CD4-positive, alpha-beta T cell (primary cell): ENCODE data around the gene DSG3. TPM values are rescaled to one million over a fixed set of nuclear protein-coding genes. Genes with fewer than 3 reads are reported as not detected.

Source experiments
- ATAC-seq: fragments of 200-7000 bp; cut with Tn5 transposase; one replicate; pipeline ENCODE4 v1.10.0; 2022; ENCODE audit warnings: mild to moderate bottlenecking; ENCODE audit not compliant: poor library complexity
- CTCF ChIA-PET: fragments of 350-600 bp; sonication (Branson Sonifier 250); formaldehyde crosslinking; loops from one replicate; lab custom pipeline; 2021; ENCODE audit warnings: antibody characterized with exemption, inconsistent platforms; lab: Charles Lee
- POLR2A ChIA-PET: fragments of 350-600 bp; sonication (Branson Sonifier 250); formaldehyde crosslinking; loops from one replicate; lab custom pipeline; 2021; ENCODE audit warnings: antibody characterized with exemption, inconsistent platforms; lab: Charles Lee
- DNase-seq, 14 experiments: peaks; one replicate each; pipeline ENCODE4 v3.0.0-alpha.2; 2013 to 2020; ENCODE audit warnings: mixed read lengths in 2 of 14
- H3K27ac ChIP-seq, 2 donors: one replicate each; pipeline versions ENCODE4 v1.5.1 to v1.7.0; 2013; ENCODE audit warnings: low read length in 2 of 2, low read depth in 1 of 2, mild to moderate bottlenecking in 1 of 2
- H3K27me3 ChIP-seq, 2 experiments: 1 replicate in 1 of 2; 2 replicates in 1 of 2; pipeline versions ENCODE4 v1.6.1 to v1.7.0; 2013; ENCODE audit warnings: low read length in 2 of 2, control low read depth in 1 of 2, mild to moderate bottlenecking in 1 of 2, moderate library complexity in 1 of 2; ENCODE audit not compliant: insufficient read depth in 2 of 2, control insufficient read depth in 1 of 2
- H3K36me3 ChIP-seq: one replicate; pipeline ENCODE4 v1.6.1; 2013; ENCODE audit warnings: low read length, control low read depth; ENCODE audit not compliant: insufficient read depth
- H3K4me1 ChIP-seq: one replicate; pipeline ENCODE4 v1.6.1; 2013; ENCODE audit warnings: low read length, control low read depth; ENCODE audit not compliant: insufficient read depth
- H3K4me3 ChIP-seq: one replicate; pipeline ENCODE4 v1.5.1; 2013; ENCODE audit warnings: mild to moderate bottlenecking, low read length, moderate library complexity
- H3K9me3 ChIP-seq, 2 experiments: 1 replicate in 1 of 2; 2 replicates in 1 of 2; pipeline versions ENCODE4 v1.6.1 to v1.7.0; 2013; ENCODE audit warnings: low read length in 2 of 2, mild to moderate bottlenecking in 2 of 2, control low read depth in 1 of 2, moderate library complexity in 1 of 2; ENCODE audit not compliant: control insufficient read depth in 1 of 2, insufficient read depth in 1 of 2
- H3K27ac Mint-ChIP-seq: one replicate; pipeline ENCODE4 v1.8.0; 2020; ENCODE audit warnings: mixed read lengths
- H3K27me3 Mint-ChIP-seq: one replicate; pipeline ENCODE4 v1.8.0; 2021; ENCODE audit warnings: mixed read lengths
- H3K36me3 Mint-ChIP-seq: one replicate; pipeline ENCODE4 v1.8.0; 2021; ENCODE audit warnings: low read depth, mixed read lengths
- H3K4me1 Mint-ChIP-seq: one replicate; pipeline ENCODE4 v1.8.0; 2021; ENCODE audit warnings: low read depth, mixed read lengths
- H3K4me3 Mint-ChIP-seq: one replicate; pipeline ENCODE4 v1.8.0; 2020; ENCODE audit warnings: mild to moderate bottlenecking, mixed read lengths
- H3K9me3 Mint-ChIP-seq: one replicate; pipeline ENCODE4 v1.8.0; 2020; ENCODE audit warnings: mixed read lengths
- intact Hi-C, 2 experiments: fragments of 100-400 bp; cut with DNase I in 1 of 2; cut with micrococcal nuclease in 1 of 2; formaldehyde crosslinking; loops; one replicate each; pipeline versions ENCODE4 v1.15.1 to v1.9.0; 2023 to 2025; cut with DNase I, micrococcal nuclease
- total RNA-seq, 174 experiments: library from RNA in 2 of 174; stranded (reverse) in 2 of 174; gene quantifications; one replicate each; pipeline ENCODE4 v1.2.3 and lab custom pipeline; 2021 to 2026
- TF ChIP-seq, protein P1 (sequence below): fragments of 200-600 bp; IDR thresholded peaks from one replicate; pipeline ENCODE4 v1.8.0; 2022; ENCODE audit warnings: antibody characterized with exemption, mild to moderate bottlenecking

The DSG3 gene
- total RNA-seq, 2 experiments from 2014 or later = not detected

DNA sequence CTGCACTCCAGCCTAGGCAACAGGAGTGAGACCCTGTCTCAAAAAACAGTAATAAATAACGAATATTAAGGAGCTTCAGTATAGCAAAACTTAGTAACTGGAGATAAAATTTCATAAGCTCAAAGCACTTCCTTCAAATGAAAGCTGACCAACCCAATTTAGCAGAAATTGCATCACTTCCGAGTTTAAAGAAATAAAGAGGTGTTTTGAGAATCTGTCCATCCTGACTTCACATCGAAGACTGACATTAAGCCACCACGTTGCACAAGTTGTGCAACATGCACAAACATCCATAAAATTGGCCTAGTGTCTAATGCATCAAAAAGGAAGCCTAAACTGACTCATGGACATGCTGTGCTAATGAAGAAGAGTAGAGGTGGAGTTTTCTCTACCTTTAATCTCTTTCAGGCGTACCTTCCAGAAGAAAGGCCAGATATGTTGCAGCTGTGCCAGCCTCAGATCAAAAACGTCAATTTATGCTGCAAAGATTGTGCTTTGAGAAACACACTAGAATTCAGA, 7.7 kb upstream of the DSG3 start:
- ATAC-seq = no peak
- Mint-ChIP-seq H3K9me3 (peaks cover 3% of the 10 kb centered on the region), H3K27me3 (no peaks in the 10 kb centered on the region), H3K4me3 (no peak overlapping the region), H3K36me3 (no peaks in the 10 kb centered on the region), H3K4me1 (no peaks in the 10 kb centered on the region), H3K27ac (no peak overlapping the region)
- H3K9me3 ChIP-seq = no peaks in the 10 kb centered on the region
- no peak overlapping the region for H3K4me3 ChIP-seq
- intact Hi-C loops = no loop called here
- H3K27ac ChIP-seq = no peak overlapping the region
- TF ChIP-seq, protein P1, sequence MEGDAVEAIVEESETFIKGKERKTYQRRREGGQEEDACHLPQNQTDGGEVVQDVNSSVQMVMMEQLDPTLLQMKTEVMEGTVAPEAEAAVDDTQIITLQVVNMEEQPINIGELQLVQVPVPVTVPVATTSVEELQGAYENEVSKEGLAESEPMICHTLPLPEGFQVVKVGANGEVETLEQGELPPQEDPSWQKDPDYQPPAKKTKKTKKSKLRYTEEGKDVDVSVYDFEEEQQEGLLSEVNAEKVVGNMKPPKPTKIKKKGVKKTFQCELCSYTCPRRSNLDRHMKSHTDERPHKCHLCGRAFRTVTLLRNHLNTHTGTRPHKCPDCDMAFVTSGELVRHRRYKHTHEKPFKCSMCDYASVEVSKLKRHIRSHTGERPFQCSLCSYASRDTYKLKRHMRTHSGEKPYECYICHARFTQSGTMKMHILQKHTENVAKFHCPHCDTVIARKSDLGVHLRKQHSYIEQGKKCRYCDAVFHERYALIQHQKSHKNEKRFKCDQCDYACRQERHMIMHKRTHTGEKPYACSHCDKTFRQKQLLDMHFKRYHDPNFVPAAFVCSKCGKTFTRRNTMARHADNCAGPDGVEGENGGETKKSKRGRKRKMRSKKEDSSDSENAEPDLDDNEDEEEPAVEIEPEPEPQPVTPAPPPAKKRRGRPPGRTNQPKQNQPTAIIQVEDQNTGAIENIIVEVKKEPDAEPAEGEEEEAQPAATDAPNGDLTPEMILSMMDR = no peak
- H3K36me3 ChIP-seq = no peaks in the 10 kb centered on the region
- POLR2A ChIA-PET = no interaction called here
- no peak for DNase-seq
- CTCF ChIA-PET = no interaction called here
- no peaks in the 10 kb centered on the region for H3K4me1 ChIP-seq
- H3K27me3 ChIP-seq = no peaks in the 10 kb centered on the region

- TF ChIP-seq, protein P1 = no peak
- ChIA-PET CTCF (no interaction called here), POLR2A (no interaction called here)
- no peaks in the 10 kb centered on the region for H3K27me3 ChIP-seq
- H3K4me3 ChIP-seq = no peak overlapping the region
- no peaks in the 10 kb centered on the region for H3K9me3 ChIP-seq
- Mint-ChIP-seq H3K4me3 (no peak overlapping the region), H3K27ac (no peak overlapping the region), H3K4me1 (no peaks in the 10 kb centered on the region), H3K36me3 (no peaks in the 10 kb centered on the region), H3K9me3 (peaks cover 3% of the 10 kb centered on the region), H3K27me3 (no peaks in the 10 kb centered on the region)
- ATAC-seq = no peak
- H3K36me3 ChIP-seq = no peaks in the 10 kb centered on the region
- no peak overlapping the region for H3K27ac ChIP-seq
- no peaks in the 10 kb centered on the region for H3K4me1 ChIP-seq
- no peak for DNase-seq
- intact Hi-C loops = no loop called here
Observed at GRCh38 chr18:31440787-31441186, 6.8 kb upstream of the DSG3 start.

DNA sequence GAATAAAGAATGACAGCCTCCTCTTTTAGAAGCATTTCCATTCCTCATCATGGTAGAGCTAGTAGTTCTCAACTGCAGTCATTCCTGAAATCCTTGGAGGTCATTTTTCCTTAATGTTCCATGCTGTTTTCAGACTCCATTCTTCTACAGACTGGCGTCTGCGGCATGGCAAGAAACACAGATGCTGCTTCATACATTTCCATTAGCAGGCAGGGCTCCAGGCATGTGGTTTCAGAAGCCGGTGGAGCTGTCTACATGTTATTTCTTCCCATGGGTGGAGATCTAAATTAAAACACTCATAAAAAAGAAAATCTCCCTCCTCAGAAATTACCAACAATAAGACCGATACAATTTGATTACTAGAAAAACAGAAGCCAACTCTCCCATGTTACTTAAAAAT, 6.0 kb upstream of the DSG3 start:
- intact Hi-C loops = no loop called here
- no peaks in the 10 kb centered on the region for H3K4me1 Mint-ChIP-seq
- H3K27ac Mint-ChIP-seq = no peak overlapping the region
- ATAC-seq = no peak
- H3K36me3 Mint-ChIP-seq = no peaks in the 10 kb centered on the region
- no peak overlapping the region for H3K4me3 ChIP-seq
- no peaks in the 10 kb centered on the region for H3K4me1 ChIP-seq
- no peak overlapping the region for H3K27ac ChIP-seq
- no peak overlapping the region for H3K4me3 Mint-ChIP-seq
- H3K9me3 ChIP-seq = peaks cover 0 to 4% of the 10 kb centered on the region in 2 experiments
- H3K9me3 Mint-ChIP-seq = peaks cover 3% of the 10 kb centered on the region
- CTCF ChIA-PET = no interaction called here
- no peaks in the 10 kb centered on the region for H3K27me3 Mint-ChIP-seq
- POLR2A ChIA-PET = no interaction called here
- no peaks in the 10 kb centered on the region for H3K27me3 ChIP-seq
- DNase-seq = no peak
- TF ChIP-seq, protein P1 = no peak
- no peaks in the 10 kb centered on the region for H3K36me3 ChIP-seq
